AG09319 (cell line): ENCODE measurements around the gene RNF183.

Experiments used
- DNase-seq: peaks from one replicate; pipeline ENCODE4 v3.0.0-alpha.2; 2010; ENCODE audit warnings: low read depth; ENCODE audit errors: extremely low read depth
- TF ChIP-seq, protein P1 (sequence below): IDR thresholded peaks from 2 replicates; pipeline ENCODE4 v1.5.1; 2011; ENCODE audit warnings: low read depth, mild to moderate bottlenecking, inconsistent platforms, low read length, moderate library complexity

The RNF183 gene

DNA sequence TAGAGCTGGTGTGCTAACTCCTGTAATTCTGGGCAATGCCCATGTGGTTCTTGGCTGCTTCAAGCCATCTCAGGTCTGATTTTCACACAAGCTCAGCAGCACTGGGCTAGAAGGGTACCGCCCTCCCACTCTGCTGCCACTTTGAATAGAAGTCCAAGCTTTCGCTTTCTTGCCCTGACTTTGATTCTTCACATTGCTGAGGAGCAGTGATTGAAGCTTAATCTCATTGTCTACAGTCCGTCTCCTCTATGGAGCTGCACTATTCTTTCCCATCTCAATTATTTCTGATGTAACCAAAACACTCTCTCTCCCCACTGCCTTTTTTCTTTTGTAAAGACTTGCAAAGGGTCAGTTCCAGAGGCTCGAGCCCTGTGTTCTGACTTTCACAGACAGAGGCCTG, 12.9 kb upstream of the RNF183 start:
- DNase-seq: no peak
- TF ChIP-seq, protein P1, sequence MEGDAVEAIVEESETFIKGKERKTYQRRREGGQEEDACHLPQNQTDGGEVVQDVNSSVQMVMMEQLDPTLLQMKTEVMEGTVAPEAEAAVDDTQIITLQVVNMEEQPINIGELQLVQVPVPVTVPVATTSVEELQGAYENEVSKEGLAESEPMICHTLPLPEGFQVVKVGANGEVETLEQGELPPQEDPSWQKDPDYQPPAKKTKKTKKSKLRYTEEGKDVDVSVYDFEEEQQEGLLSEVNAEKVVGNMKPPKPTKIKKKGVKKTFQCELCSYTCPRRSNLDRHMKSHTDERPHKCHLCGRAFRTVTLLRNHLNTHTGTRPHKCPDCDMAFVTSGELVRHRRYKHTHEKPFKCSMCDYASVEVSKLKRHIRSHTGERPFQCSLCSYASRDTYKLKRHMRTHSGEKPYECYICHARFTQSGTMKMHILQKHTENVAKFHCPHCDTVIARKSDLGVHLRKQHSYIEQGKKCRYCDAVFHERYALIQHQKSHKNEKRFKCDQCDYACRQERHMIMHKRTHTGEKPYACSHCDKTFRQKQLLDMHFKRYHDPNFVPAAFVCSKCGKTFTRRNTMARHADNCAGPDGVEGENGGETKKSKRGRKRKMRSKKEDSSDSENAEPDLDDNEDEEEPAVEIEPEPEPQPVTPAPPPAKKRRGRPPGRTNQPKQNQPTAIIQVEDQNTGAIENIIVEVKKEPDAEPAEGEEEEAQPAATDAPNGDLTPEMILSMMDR: no peak

DNA sequence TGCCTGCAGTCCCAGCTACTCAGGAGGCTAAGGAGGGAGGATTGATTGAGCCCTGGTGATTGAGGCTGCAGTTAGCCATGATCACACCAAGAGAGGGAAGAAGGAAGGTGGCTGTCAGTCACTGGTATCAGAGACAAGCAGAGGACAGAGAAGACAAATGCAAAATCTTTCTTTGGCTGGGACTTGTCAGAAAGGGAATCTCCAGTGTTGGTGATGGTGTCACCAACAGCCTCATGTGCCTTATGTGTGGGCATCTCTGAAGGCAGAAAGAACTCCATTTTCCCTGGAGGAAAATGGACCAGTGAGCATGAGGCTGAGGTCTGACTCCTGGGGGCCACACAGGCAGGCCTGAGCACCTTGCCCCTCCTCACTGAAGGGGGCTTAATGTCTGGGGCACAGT, 12.1 kb upstream of the RNF183 start:
- no peak for DNase-seq
- TF ChIP-seq, protein P1: no peak

DNA sequence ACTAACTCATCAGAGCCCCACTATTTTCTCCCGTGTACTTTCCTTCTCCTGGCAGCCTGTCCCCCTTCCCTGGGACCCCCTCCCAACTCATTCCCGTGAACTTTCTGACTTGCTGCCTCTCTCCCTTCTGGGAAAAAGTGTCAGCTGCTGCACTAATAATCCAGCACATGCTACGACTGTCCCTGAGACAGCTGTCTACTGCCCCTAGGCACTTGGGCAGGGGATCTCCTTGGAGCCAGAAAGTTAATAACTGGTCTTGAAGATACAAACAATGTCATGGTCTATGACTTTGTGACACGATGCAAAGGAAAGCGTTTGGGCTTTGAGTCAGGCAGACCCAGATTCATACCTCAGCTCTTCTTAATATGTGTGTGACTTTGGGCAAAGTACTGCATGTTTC, 10.1 kb upstream of the RNF183 start:
- no peak for DNase-seq
- TF ChIP-seq, protein P1: no peak

DNA sequence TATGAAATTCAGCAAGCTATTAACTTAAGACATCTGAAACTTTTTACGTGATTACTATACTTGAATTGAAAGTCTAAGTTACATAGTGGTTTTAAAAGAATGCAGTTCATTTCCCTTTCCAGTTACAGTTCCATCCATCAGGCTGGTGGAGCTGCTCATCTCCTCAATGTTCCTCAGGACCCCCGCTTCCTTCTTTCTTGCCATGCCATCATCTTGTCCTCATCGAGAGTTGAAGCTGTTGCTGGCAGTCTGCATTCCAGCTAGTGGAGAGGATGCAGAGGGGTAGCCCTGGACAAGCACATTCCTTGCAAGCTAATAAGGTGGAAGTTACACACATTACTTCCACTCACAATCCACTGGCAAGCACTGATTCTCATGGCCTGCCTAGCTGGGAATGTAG, 8.8 kb upstream of the RNF183 start:
- TF ChIP-seq, protein P1: no peak

DNA sequence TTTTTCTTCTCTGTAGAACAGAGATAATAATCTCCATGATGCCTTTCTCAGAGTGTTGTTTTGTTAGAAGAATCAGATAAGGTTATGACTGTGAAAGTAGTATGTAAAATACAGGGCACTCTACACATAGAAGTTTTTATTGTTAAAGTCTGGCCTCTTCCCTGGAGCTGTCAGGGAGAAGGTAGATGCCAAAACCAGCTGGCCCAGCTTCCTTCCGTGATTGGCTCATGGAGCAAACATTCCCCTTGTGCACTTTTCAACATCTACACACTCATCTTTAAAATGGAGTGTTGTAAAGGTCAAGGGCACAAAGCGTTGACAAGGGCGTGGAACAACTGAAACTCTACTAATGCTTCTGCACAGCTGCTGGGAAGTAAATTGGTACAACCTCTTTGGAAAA, 7.4 kb upstream of the RNF183 start:
- TF ChIP-seq, protein P1: no peak

More for the DNA sequence above, 8.8 kb upstream of the RNF183 start:
- no peak for DNase-seq

DNA sequence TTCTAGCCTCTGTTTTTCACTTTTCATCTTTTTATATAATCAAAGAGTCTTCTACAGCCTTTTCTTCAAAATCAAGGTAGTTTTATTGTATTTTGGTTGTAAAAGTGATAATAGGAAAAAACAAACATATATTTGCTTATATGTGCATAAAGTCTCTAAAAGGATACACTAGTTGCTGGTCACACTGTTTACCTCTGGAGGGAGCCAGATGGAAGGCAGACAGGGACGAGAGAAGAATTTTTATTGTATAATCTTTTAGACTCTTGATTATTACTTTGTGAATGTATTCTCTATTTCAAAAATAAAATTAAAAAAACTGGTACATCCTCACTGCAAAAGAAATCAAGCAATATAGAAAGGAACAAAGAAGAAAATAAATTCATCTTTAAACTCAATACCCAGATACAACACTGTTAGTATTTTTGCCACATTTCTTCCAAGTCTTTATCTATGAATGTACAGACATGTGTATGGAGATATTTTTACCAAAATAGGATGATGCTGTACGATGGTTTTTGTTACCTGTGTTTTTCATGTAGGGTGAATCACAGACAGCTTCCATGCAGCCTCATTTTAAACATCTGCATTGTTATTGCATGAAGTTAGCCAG, 6.1 kb upstream of the RNF183 start:
- TF ChIP-seq, protein P1: peak; percentile 84
- DNase-seq: no peak

More for the DNA sequence above, 7.4 kb upstream of the RNF183 start:
- no peak for DNase-seq

DNA sequence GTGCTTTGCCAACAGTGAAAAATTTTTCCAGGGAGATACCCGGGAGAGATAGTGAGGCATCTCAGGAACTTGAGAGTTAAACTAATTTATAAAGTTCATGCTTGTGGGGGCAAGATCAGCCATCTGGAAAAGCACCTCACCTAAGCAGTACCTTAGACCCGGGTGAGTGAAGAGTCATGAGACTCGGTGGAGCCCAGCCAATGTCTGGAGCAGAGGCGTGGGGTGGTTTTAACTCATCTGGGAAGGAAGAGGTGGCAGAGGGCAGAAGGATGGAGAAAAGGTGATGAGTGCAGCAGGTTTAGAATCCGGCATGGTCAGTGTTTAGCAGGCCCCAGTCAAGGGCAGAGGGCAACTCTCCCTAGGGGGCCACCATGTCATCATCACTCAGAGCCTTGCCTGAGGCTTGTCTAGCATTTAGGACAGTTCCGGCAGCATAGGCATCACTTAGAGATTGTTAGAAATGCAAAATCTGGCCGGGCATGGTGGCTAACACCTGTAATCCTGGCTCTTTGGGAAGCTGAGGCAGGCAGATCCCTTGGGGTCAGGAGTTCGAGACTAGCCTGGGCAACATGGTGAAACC, 4.3 kb upstream of the RNF183 start:
- DNase-seq: no peak
- TF ChIP-seq, protein P1: no peak
